Motor neuron (in vitro differentiated cells): Measurements from ENCODE around the gene BHLHE23. TPM values are rescaled to one million over a fixed set of nuclear protein-coding genes. Genes with fewer than 3 reads are reported as not detected.

Experiments
- ATAC-seq, 8 experiments: fragments of 200-7000 bp; cut with Tn5 transposase; replicated peaks in 6 of 8; 2 replicates each; pipeline ENCODE4 v1.8.0; 2021; ENCODE audit warnings: mild to moderate bottlenecking in 8 of 8, moderate library complexity in 8 of 8
- H3K27ac ChIP-seq, 2 donors: fragments of 250-450 bp; sonication (Bioruptor Pico); 2 replicates each; pipeline ENCODE4 v1.9.0; 2021; ENCODE audit warnings: antibody characterized with exemption in 2 of 2, mild to moderate bottlenecking in 2 of 2, moderate library complexity in 1 of 2
- H3K4me1 ChIP-seq, 2 donors: fragments of 250-450 bp; sonication (Bioruptor Pico); replicated peaks in 1 of 2; 2 replicates each; pipeline ENCODE4 v1.6.1; 2021; ENCODE audit warnings: antibody characterized with exemption in 2 of 2, mild to moderate bottlenecking in 2 of 2, moderate library complexity in 1 of 2
- H3K4me3 ChIP-seq, 5 donors: fragments of 250-450 bp; sonication (Bioruptor Pico); 2 replicates each; pipeline ENCODE4 v1.9.0; 2021; ENCODE audit warnings: antibody characterized with exemption in 5 of 5, mild to moderate bottlenecking in 5 of 5, moderate library complexity in 4 of 5
- WGBS, 10 experiments: fragments of 450-650 bp; shearing (Covaris generic); methylation state at CpG; one replicate each; pipeline ENCODE4 v1.0.0; 2022; 5-methylcytosine and 5-hydroxymethylcytosine counted together
- in situ Hi-C, 9 experiments: fragments of 400-800 bp; cut with MboI; loops; one replicate each; pipeline ENCODE4 v1.15.0; 2021; ENCODE audit warnings: low sequenced_read_pairs in 9 of 9, low pct_unique_long_range_greater_than_20kb in 2 of 9; ENCODE audit not compliant: unreplicated experiment in 9 of 9
- total RNA-seq, 8 experiments: library from RNA; unstranded; fragments of 300-600 nt; gene quantifications; 2 replicates each; pipeline versions ENCODE4 v1.2.3 to v1.2.4, GENCODE V29; 2022

Gene BHLHE23
- total RNA-seq, 8 experiments from 2014 or later: 0.21 to 0.52 (median 0.22) TPM; not detected in 5

DNA sequence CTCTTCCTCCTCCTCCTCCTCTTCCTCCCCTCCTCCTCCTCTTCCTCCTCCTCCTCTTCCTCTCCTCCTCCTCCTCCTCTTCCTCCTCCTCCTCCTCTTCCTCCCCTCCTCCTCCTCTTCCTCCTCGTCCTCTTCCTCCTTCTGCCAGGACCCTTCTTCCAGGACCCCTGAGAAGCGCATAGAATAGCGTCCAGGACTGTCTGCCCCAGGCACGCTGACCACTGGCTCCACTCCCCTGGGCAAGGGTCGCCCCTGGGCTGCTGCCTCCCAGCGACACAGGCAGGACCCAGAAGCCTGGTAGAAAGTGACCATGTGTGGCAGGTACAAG, 42.4 kb upstream of the BHLHE23 start:
- 72% methylated on average over 3 of the region's 6 CpGs; no CpG with 5 or more reads in 9 of the 10 experiments for WGBS, 10 experiments

DNA sequence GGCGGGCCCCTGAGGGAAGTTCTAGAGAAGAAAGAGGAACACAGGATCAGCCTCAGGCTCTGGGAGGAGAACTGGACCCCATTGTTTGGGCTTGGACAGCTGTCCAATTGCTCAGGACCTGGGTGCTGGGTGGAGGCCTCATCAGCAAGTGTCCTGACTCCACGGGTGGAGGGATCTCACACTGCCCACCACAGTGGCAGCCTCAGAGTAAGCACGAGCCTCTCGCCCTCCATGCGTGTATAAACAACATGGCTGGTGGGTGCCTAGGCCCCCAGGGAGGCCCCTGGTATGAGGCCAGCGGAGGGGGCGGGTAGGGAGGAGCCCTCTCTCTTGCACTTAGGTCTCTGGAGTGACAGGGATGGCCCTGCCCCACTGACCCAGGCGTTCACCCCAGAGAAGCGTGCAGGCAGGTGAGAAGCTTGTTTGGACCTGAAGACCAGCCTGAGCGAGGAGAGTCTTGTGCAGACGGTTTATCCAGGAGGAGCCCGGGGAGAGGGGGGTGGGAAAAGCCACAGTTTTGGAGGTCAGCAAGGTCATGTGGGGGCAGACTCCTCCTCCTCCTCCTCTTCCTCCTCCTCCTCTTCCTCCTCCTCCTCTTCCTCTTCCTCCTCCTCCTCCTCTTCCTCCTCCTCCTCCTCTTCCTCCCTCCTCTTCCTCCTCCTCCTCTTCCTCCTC, 41.9 kb upstream of the BHLHE23 start:
- 13 to 75% methylated on average over 1 to 2 of the region's 12 CpGs; no CpG with 5 or more reads in 8 of the 10 experiments for WGBS, 10 experiments
- in situ Hi-C loops: no loop called here
- Histone ChIP-seq H3K4me3 (no peak overlapping the region), H3K4me1 (peaks cover 16 to 18% of the 10 kb centered on the region in 2 donors), H3K27ac (no peak overlapping the region)
- no peak for ATAC-seq

More for the DNA sequence above, 42.4 kb upstream of the BHLHE23 start:
- in situ Hi-C loops: no loop called here
- Histone ChIP-seq H3K4me3 (no peak overlapping the region), H3K4me1 (peaks cover 16 to 19% of the 10 kb centered on the region in 2 donors), H3K27ac (no peak overlapping the region)
- ATAC-seq: no peak

- ATAC-seq: no peak
- WGBS, 10 experiments: 0 to 100% (median 80%) methylated on average over 1 to 6 of the region's 10 CpGs; no CpG with 5 or more reads in 1 of the 10 experiments
- no peak overlapping the region for H3K4me3 ChIP-seq
- H3K27ac ChIP-seq: no peak overlapping the region
- peaks cover 9 to 11% of the 10 kb centered on the region in 2 donors for H3K4me1 ChIP-seq
- in situ Hi-C loops: no loop called here
Observed at GRCh38 chr20:63047946-63048345, 41.2 kb upstream of the BHLHE23 start.

DNA sequence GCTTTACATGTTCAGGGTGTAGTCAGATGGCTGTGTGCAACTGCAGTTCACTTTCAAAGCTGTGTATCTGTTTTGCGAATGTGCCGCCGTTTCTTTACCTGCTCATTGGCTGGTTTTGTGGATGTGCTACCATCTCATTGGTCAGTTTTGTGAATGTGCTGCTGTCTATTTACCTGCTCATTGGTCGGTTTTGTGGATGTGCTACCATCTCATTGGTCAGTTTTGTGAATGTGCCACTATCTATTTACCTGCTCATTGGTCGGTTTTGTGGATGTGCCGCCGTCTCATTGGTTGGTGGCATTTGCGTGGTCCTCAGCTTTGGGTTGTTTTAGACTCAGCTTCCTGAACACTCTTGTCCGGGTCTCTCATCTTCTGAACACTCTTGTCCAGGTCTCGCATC, 40.5 kb upstream of the BHLHE23 start:
- Histone ChIP-seq H3K4me1 (peaks cover 2 to 4% of the 10 kb centered on the region in 2 donors), H3K4me3 (no peak overlapping the region), H3K27ac (no peak overlapping the region)
- in situ Hi-C loops: no loop called here
- WGBS, 10 experiments: 49 to 93% (median 80%) methylated on average over 1 to 9 of the region's 10 CpGs; no CpG with 5 or more reads in 1 of the 10 experiments
- ATAC-seq: no peak

DNA sequence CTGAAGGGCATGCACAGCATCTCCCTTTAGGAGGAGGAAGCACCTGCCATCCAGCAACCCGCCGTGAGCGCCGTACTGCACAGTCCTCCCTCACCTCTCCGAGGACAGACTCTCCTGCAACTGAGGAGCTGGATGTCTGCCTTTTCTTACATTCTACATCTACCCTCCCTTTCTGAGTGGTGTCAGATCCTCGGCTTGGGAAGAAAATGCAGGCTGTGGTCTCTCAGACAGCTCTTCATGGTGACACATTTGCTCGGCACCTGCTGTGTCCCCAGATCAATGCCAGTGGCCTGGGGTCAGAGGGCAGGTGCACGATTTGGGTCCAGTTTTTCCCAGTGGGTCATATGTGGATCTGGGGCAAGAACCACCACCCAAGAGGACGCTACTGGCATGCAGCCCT, 40.1 kb upstream of the BHLHE23 start:
- 60 to 88% (median 86%) methylated on average over 1 to 5 of the region's 9 CpGs; no CpG with 5 or more reads in 7 of the 10 experiments for WGBS, 10 experiments
- Histone ChIP-seq H3K4me3 (no peak overlapping the region), H3K27ac (no peak overlapping the region), H3K4me1 (no peaks in the 10 kb centered on the region)
- no peak for ATAC-seq
- in situ Hi-C loops: no loop called here

DNA sequence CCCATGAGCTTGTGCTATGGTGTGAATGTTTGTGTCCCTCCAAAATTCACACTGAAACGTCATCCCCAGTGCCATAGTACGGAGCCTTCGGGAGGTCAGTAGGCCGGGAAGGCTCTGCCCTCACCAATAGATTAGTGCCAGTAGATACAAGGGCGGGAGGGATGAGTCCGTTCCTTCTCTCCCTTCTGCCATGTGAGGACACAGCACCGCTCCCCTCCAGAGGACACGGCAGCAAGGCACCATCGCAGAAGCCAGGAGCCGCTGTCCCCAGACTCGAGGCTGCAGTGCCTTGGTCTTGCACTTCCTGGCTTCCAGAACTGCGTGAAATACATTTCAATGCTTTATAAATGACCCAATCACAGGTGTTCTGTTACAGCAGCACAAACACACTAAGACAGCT, 39.2 kb upstream of the BHLHE23 start:
- ATAC-seq: no peak
- 0 to 95% (median 61%) methylated on average over 3 to 7 of the region's 12 CpGs; no CpG with 5 or more reads in 4 of the 10 experiments for WGBS, 10 experiments
- in situ Hi-C loops: no loop called here
- no peak overlapping the region for H3K27ac ChIP-seq
- H3K4me3 ChIP-seq: no peak overlapping the region
- H3K4me1 ChIP-seq: no peaks in the 10 kb centered on the region

GRCh38 chr20:63045401-63045800, 38.6 kb upstream of the BHLHE23 start:
- Histone ChIP-seq H3K4me1 (no peaks in the 10 kb centered on the region), H3K4me3 (no peak overlapping the region), H3K27ac (no peak overlapping the region)
- no peak for ATAC-seq
- in situ Hi-C loops: no loop called here
- WGBS, 10 experiments: 35 to 100% (median 80%) methylated on average over 1 to 7 of the region's 14 CpGs; no CpG with 5 or more reads in 3 of the 10 experiments

- H3K4me1 ChIP-seq: no peaks in the 10 kb centered on the region
- 42 to 97% (median 90%) methylated on average over 2 to 8 of the region's 16 CpGs; no CpG with 5 or more reads in 6 of the 10 experiments for WGBS, 10 experiments
- in situ Hi-C loops: no loop called here
- ATAC-seq: no peak
- no peak overlapping the region for H3K27ac ChIP-seq
- H3K4me3 ChIP-seq: no peak overlapping the region
Observed at GRCh38 chr20:63044605-63045004, 37.8 kb upstream of the BHLHE23 start.

DNA sequence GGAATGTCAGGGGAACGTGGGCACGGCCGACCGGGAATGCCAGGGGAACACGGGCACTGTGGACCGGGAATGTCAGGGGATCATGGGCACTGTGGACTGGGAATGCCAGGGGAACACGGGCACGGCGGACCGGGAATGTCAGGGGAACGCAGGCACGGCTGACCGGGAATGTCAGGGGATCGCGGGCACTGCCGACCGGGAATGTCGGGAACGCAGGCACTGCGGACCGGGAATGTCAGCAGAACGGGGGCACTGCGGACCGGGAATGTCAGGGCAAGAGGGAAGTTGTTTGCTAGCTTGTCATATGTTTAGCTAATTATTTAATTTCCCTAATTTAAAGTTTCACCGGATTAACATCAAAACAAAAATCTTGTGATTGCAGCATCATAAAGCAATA, 37.4 kb upstream of the BHLHE23 start:
- no peak overlapping the region for H3K27ac ChIP-seq
- no peak overlapping the region for H3K4me3 ChIP-seq
- no peaks in the 10 kb centered on the region for H3K4me1 ChIP-seq
- no peak for ATAC-seq
- WGBS, 10 experiments: 50 to 100% (median 80%) methylated on average over 1 to 13 of the region's 25 CpGs; no CpG with 5 or more reads in 4 of the 10 experiments
- in situ Hi-C loops: no loop called here

DNA sequence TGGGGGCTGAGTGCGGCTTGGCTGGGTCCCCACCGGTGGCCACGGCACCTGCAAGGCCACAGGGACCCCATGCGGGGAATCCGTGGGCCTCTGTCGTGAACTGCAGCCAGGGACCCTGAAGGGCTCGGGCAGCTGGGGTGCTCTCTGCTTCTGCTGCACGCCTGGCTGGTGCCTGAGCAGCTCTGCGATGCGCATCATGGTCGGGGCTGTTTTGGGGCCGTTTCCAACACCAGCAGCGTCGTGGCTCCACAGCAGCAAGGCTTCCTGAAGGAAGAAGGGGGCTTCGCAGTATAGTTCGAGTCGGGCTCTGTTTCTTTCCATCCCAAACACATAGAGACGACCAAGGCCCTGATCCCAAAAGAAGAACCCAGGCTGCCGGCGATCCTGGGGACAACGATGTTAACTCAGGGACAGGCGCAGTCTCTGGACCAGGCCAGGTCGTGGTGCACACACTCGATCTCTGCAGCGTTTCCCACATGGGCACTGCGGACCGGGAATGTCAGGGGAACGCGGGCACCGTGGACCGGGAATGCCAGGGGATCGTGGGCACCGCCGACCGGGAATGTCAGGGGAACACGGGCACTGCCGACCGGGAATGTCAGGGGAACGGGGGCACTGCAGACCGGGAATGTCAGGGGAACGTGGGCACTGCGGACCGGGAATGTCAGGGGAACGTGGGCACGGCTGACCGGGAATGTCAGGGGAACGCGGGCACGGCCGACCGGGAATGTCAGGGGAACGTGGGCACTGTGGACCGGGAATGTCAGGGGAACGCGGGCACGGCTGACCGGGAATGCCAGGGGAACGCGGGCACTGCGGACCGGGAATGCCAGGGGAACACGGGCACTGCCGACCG, 36.8 kb upstream of the BHLHE23 start:
- H3K4me3 ChIP-seq: no peak overlapping the region
- WGBS, 10 experiments: 30 to 100% (median 76%) methylated on average over 2 to 12 of the region's 64 CpGs; no CpG with 5 or more reads in 5 of the 10 experiments
- in situ Hi-C loops: no loop called here
- no peaks in the 10 kb centered on the region for H3K4me1 ChIP-seq
- no peak overlapping the region for H3K27ac ChIP-seq
- ATAC-seq: no peak

DNA sequence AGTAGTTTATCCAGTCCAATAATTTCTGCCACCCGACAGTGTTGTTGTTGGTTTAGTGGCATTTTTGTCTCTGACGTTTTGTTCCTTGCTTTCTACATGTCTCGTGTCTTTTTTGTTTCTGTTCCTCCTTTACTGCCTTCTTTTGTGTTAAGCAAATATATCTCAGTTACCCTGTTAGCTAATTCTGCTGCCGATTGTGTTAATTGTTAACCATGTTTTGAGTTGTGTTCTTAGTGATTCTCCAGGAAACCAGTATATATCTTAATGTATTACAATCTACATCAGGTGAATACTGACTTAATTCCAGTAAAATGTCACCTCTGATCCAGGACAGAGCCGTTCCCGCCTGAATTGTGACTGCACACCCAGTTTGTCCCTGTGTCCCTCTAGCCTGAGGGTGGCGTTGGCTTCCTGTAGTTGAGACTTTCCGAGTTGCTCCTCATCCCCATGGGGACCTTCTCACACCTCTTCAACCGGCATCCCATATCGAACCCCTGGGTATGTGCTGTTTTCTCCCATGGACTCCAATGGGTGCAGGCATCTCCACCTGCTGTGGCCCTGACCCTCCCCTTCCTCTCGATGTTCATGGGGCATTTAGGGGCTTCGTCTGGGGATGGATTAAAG, 35.8 kb upstream of the BHLHE23 start:
- in situ Hi-C loops: no loop called here
- no peak overlapping the region for H3K27ac ChIP-seq
- no peak overlapping the region for H3K4me3 ChIP-seq
- 40 to 71% (median 48%) methylated on average over 3 to 7 of the region's 12 CpGs for WGBS, 10 experiments
- peak in 1 of 8 experiments; percentile 43 for ATAC-seq
- no peaks in the 10 kb centered on the region for H3K4me1 ChIP-seq

- H3K4me1 ChIP-seq: no peaks in the 10 kb centered on the region
- ATAC-seq: no peak
- whole genome bisulfite sequencing, 10 experiments: 20 to 100% (median 83%) methylated on average over 1 to 7 of the region's 7 CpGs
- in situ Hi-C loops: no loop called here
- no peak overlapping the region for H3K4me3 ChIP-seq
- H3K27ac ChIP-seq: no peak overlapping the region
Observed at GRCh38 chr20:63041776-63042175, 35.0 kb upstream of the BHLHE23 start.

GRCh38 chr20:63037669-63038268, 31.0 kb upstream of the BHLHE23 start:
- no peak overlapping the region for H3K27ac ChIP-seq
- H3K4me3 ChIP-seq: no peak overlapping the region
- H3K4me1 ChIP-seq: peaks cover 17 to 24% of the 10 kb centered on the region in 2 donors
- no peak for ATAC-seq
- in situ Hi-C loops: no loop called here
- 22 to 100% (median 88%) methylated on average over 2 to 6 of the region's 26 CpGs; no CpG with 5 or more reads in 2 of the 10 experiments for WGBS, 10 experiments
